Sigmoid colon (tissue), 7 donors: ENCODE results near the gene CPNE4. TPM values are rescaled to one million over a fixed set of nuclear protein-coding genes. Genes with fewer than 3 reads are reported as not detected.
"Not testable (repeated sequence)": the region's sequence is repeated elsewhere in the genome, so short reads cannot be mapped to it uniquely, and the experiment has no call there.

ENCODE experiments used
- DNase-seq: peaks from one replicate; pipeline ENCODE4 v3.0.0-alpha.2; 2019
- H3K27ac ChIP-seq, 4 donors: fragments of 200-600 bp; sonication (generic); one replicate each; pipeline ENCODE4 v1.5.1; 2016 to 2019; ENCODE audit warnings: mild to moderate bottlenecking in 1 of 4
- H3K27me3 ChIP-seq, 3 donors: fragments of 200-600 bp; sonication (generic); one replicate each; pipeline ENCODE4 v1.5.1; 2019; ENCODE audit warnings: mild to moderate bottlenecking in 1 of 3
- H3K36me3 ChIP-seq, 4 donors: fragments of 200-600 bp; sonication (generic); one replicate each; pipeline ENCODE4 v1.5.1; 2016 to 2019
- H3K4me1 ChIP-seq, 4 donors: fragments of 200-600 bp; sonication (generic); one replicate each; pipeline ENCODE4 v1.5.1; 2017 to 2019
- H3K4me3 ChIP-seq, 4 donors: fragments of 200-600 bp; sonication (generic); one replicate each; pipeline ENCODE4 v1.5.1; 2017 to 2019; ENCODE audit warnings: mild to moderate bottlenecking in 2 of 4, moderate library complexity in 1 of 4
- H3K9me3 ChIP-seq, 4 donors: fragments of 200-600 bp in 3 of 4; sonication (generic) in 3 of 4; one replicate each; pipeline versions ENCODE4 v1.5.1 to v1.6.1; 2013 to 2019
- CTCF ChIP-seq, 4 experiments: fragments of 450-650 bp in 3 of 4; fragments of 200-600 bp in 1 of 4; IDR thresholded peaks; one replicate each; pipeline ENCODE4 v1.5.1; 2016 to 2019; ENCODE audit warnings: antibody characterized with exemption in 4 of 4, mild to moderate bottlenecking in 3 of 4, moderate library complexity in 2 of 4
- EP300 ChIP-seq, 4 donors: sonication (generic); formaldehyde crosslinking; IDR thresholded peaks; one replicate each; pipeline ENCODE4 v1.6.1; 2017; ENCODE audit warnings: antibody characterized with exemption in 4 of 4
- POLR2A ChIP-seq, 2 donors: fragments of 450-650 bp; IDR thresholded peaks; one replicate each; pipeline ENCODE4 v1.6.1; 2016; ENCODE audit warnings: antibody characterized with exemption in 2 of 2, mild to moderate bottlenecking in 2 of 2, moderate library complexity in 2 of 2
- POLR2AphosphoS5 ChIP-seq, 4 donors: sonication (generic); formaldehyde crosslinking; IDR thresholded peaks; one replicate each; pipeline ENCODE4 v1.6.1; 2017; ENCODE audit warnings: antibody characterized with exemption in 4 of 4
- WGBS, 2 donors: extraction: QIAGEN DNeasy Blood & Tissue Kit; methylation state at CpG; one replicate each; pipeline ENCODE4 v1.1.7; 2013; 5-methylcytosine and 5-hydroxymethylcytosine counted together
- intact Hi-C: fragments of 100-400 bp; cut with DNase I; formaldehyde crosslinking; loops from one replicate; pipeline ENCODE4 v1.15.1; 2023
- polyA plus RNA-seq, 3 donors: library from polyadenylated mRNA; stranded (reverse); fragments of 200-250 nt; gene quantifications; one replicate each; pipeline ENCODE4 v1.2.3, GENCODE V29; 2013
- total RNA-seq, 4 donors: library from RNA; depleted of rRNA; stranded (reverse); fragments of >200 nt; gene quantifications; one replicate each; pipeline ENCODE4 v1.1.0, GENCODE V29; 2016
- donor health status: healthy with polysubstance abuse.
- donor health status: Bipolar disorder and iron deficiency.
- donor health status: healthy.

Gene CPNE4
- total and polyA plus RNA-seq, 7 donors, result 0.23 to 1.1 (median 0.54) TPM; not detected in 2

DNA sequence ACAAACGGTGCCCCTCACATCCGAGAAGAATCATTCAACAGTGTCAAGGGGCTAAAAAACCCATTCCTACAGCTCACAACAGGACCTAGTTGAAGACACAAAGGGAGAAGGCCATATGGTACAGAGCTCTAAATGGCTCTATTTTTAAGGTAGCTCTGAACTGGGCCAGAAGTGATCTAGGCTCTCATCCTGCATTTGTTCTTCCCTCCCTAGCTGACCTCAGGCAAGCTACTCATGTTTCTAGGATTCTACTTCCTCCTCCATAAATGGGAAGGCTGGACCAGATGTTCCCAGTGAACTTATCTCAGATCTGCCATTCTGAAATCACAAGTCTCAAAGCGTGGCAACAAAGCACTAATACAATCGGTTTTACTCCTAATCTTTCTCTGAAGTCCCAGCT lies 62.3 kb downstream of the CPNE4 start:
- intact Hi-C loops, result no loop called here
- H3K36me3 ChIP-seq, result no peaks in the 10 kb centered on the region
- no peak for DNase-seq
- H3K9me3 ChIP-seq, result no peaks in the 10 kb centered on the region
- WGBS, 2 donors, result 74 to 81% methylated on average over 4 of the region's 4 CpGs
- H3K4me3 ChIP-seq, result no peak overlapping the region
- TF ChIP-seq EP300 (IDR thresholded peaks at IDR 0.05) (no peak), CTCF (IDR thresholded peaks at IDR 0.05) (no peak), POLR2A (IDR thresholded peaks at IDR 0.05) (no peak), POLR2AphosphoS5 (IDR thresholded peaks at IDR 0.05) (no peak)
- no peak overlapping the region for H3K27ac ChIP-seq
- no peaks in the 10 kb centered on the region for H3K4me1 ChIP-seq
- H3K27me3 ChIP-seq, result no peaks in the 10 kb centered on the region

GRCh38 chr3:131972091-131972490 lies 62.7 kb downstream of the CPNE4 start:
- TF ChIP-seq POLR2AphosphoS5 (IDR thresholded peaks at IDR 0.05) (no peak), POLR2A (IDR thresholded peaks at IDR 0.05) (no peak), CTCF (IDR thresholded peaks at IDR 0.05) (no peak), EP300 (IDR thresholded peaks at IDR 0.05) (no peak)
- intact Hi-C loops, result no loop called here
- whole genome bisulfite sequencing, 2 donors, result 53 to 84% methylated on average over 3 of the region's 3 CpGs
- Histone ChIP-seq H3K9me3 (no peaks in the 10 kb centered on the region), H3K27ac (no peak overlapping the region), H3K4me3 (no peak overlapping the region), H3K36me3 (no peaks in the 10 kb centered on the region), H3K4me1 (no peaks in the 10 kb centered on the region), H3K27me3 (no peaks in the 10 kb centered on the region)
- DNase-seq, result no peak

- H3K27me3 ChIP-seq, intact Hi-C loops, DNase-seq, H3K4me1 ChIP-seq, H3K4me3 ChIP-seq, H3K36me3 ChIP-seq, H3K9me3 ChIP-seq, H3K27ac ChIP-seq: not testable (repeated sequence)
- WGBS, 2 donors, result 54% methylated on average over 8 of the region's 8 CpGs
Measured at GRCh38 chr3:131963442-131963841, 71.4 kb downstream of the CPNE4 start.

GRCh38 chr3:131962982-131963381 lies 71.8 kb downstream of the CPNE4 start:
- H3K9me3 ChIP-seq, result peaks cover 0 to 6% (median 0%) of the 10 kb centered on the region in 4 donors
- no peaks in the 10 kb centered on the region for H3K36me3 ChIP-seq
- H3K27me3 ChIP-seq, result no peaks in the 10 kb centered on the region
- no peak overlapping the region for H3K27ac ChIP-seq
- no peaks in the 10 kb centered on the region for H3K4me1 ChIP-seq
- no peak for DNase-seq
- no peak overlapping the region for H3K4me3 ChIP-seq
- intact Hi-C loops, result no loop called here
- 68 to 81% methylated on average over 5 of the region's 5 CpGs for WGBS, 2 donors
- no peak for TF ChIP-seq POLR2A (IDR thresholded peaks at IDR 0.05)
- no peak for TF ChIP-seq CTCF (IDR thresholded peaks at IDR 0.05)
- TF ChIP-seq EP300 (IDR thresholded peaks at IDR 0.05), result no peak
- no peak for TF ChIP-seq POLR2AphosphoS5 (IDR thresholded peaks at IDR 0.05)

GRCh38 chr3:131960324-131960723 lies 74.5 kb downstream of the CPNE4 start:
- H3K27me3 ChIP-seq, result no peaks in the 10 kb centered on the region
- no peaks in the 10 kb centered on the region for H3K4me1 ChIP-seq
- no peak overlapping the region for H3K27ac ChIP-seq
- TF ChIP-seq EP300 (IDR thresholded peaks at IDR 0.05), result no peak
- no peak for TF ChIP-seq CTCF (IDR thresholded peaks at IDR 0.05)
- TF ChIP-seq POLR2A (IDR thresholded peaks at IDR 0.05), result no peak
- no peak for TF ChIP-seq POLR2AphosphoS5 (IDR thresholded peaks at IDR 0.05)
- H3K4me3 ChIP-seq, result no peak overlapping the region
- DNase-seq, result no peak
- H3K36me3 ChIP-seq, result no peaks in the 10 kb centered on the region
- WGBS, 2 donors, result 0 to 53% methylated on average over 1 of the region's 1 CpG
- intact Hi-C loops, result no loop called here
- no peaks in the 10 kb centered on the region for H3K9me3 ChIP-seq
